Panc1 (cell line): ENCODE data around the gene MACC1. TPM values are rescaled to one million over a fixed set of nuclear protein-coding genes. Genes with fewer than 3 reads are reported as not detected.

Experiments used
- ATAC-seq: fragments of 200-7000 bp; cut with Tn5 transposase; 2 replicates; pipeline ENCODE4 v1.9.1; 2020; ENCODE audit warnings: mild to moderate bottlenecking, moderate library complexity
- BruUV-seq: library from RNA; stranded (reverse); fragments of 400-500 nt; replicated peaks from 2 replicates; lab custom pipeline; 2021; lab: Mats Ljungman, UMichigan
- CTCF ChIA-PET: fragments of 300-600 bp; sonication (Branson Sonifier 250); formaldehyde crosslinking; loops from one replicate; lab custom pipeline; 2022; ENCODE audit warnings: antibody characterized with exemption; lab: Charles Lee
- POLR2A ChIA-PET: fragments of 300-600 bp; sonication (Branson Sonifier 250); formaldehyde crosslinking; loops from one replicate; lab custom pipeline; 2022; ENCODE audit warnings: antibody characterized with exemption; lab: Charles Lee
- DNase-seq: peaks from one replicate; pipeline ENCODE4 v3.0.0-alpha.2; 2010; ENCODE audit warnings: low read depth, low spot score
- H3K27ac ChIP-seq: 2 replicates; pipeline ENCODE4 v1.5.1; 2011; ENCODE audit warnings: mild to moderate bottlenecking, low read length, inconsistent platforms
- H3K27me3 ChIP-seq: fragments of 200-500 bp; sonication (Bioruptor generic); 2 replicates; pipeline ENCODE4 v1.6.0; 2014; ENCODE audit warnings: low read length, inconsistent platforms; ENCODE audit not compliant: control insufficient read depth, insufficient read depth
- H3K36me3 ChIP-seq: fragments of 200-500 bp; sonication (Bioruptor generic); 2 replicates; pipeline ENCODE4 v1.5.1; 2014; ENCODE audit warnings: inconsistent platforms, mild to moderate bottlenecking, low read length, moderate library complexity; ENCODE audit not compliant: control insufficient read depth, insufficient read depth
- H3K4me1 ChIP-seq: 2 replicates; pipeline ENCODE4 v1.5.1; 2011; ENCODE audit warnings: inconsistent platforms, mild to moderate bottlenecking, low read length, moderate library complexity; ENCODE audit not compliant: control insufficient read depth, insufficient read depth
- H3K4me3 ChIP-seq, 2 experiments: 2 replicates each; pipeline ENCODE4 v1.5.1; 2011 to 2012; ENCODE audit warnings: low read depth in 2 of 2, low read length in 2 of 2, mild to moderate bottlenecking in 2 of 2, inconsistent platforms in 1 of 2, moderate library complexity in 1 of 2
- H3K9me3 ChIP-seq: fragments of 200-500 bp; sonication (Bioruptor generic); 2 replicates; pipeline ENCODE4 v1.5.1; 2014; ENCODE audit warnings: low read depth, mild to moderate bottlenecking, inconsistent platforms, low read length, moderate library complexity; ENCODE audit not compliant: control insufficient read depth, insufficient read depth
- POLR2AphosphoS5 ChIP-seq: IDR thresholded peaks from 2 replicates; pipeline ENCODE4 v1.6.1; 2012; ENCODE audit warnings: mild to moderate bottlenecking, low read depth, low read length, moderate library complexity
- SIN3A ChIP-seq: IDR thresholded peaks from 2 replicates; pipeline ENCODE4 v1.6.1; 2012; ENCODE audit warnings: low read depth, mild to moderate bottlenecking, low read length, moderate library complexity, borderline replicate concordance; ENCODE audit not compliant: insufficient read depth
- TCF7L2 ChIP-seq: IDR thresholded peaks from 2 replicates; pipeline ENCODE4 v1.6.1; 2011; ENCODE audit warnings: mild to moderate bottlenecking, low read depth, low read length, inconsistent platforms
- in situ Hi-C: cut with HindIII; loops from 2 replicates; pipeline ENCODE4 v1.10.0; 2016; ENCODE audit warnings: low sequenced_read_pairs, low pct_unique_long_range_greater_than_20kb
- intact Hi-C: fragments of 100-400 bp; cut with micrococcal nuclease; formaldehyde crosslinking; loops from one replicate; pipeline ENCODE4 v1.10.0; 2022; ENCODE audit not compliant: unreplicated experiment
- total RNA-seq: library from RNA; stranded (reverse); gene quantifications from one replicate; pipeline ENCODE4 v1.2.1, GENCODE V29; 2021; ENCODE audit not compliant: unreplicated experiment
- TF ChIP-seq, protein P1 (sequence below), 2 experiments: IDR thresholded peaks; 2 replicates each; pipeline ENCODE4 v1.6.1; 2011 to 2012; ENCODE audit warnings: low read depth in 2 of 2, control low read depth in 1 of 2, low read length in 1 of 2, mild to moderate bottlenecking in 1 of 2, moderate library complexity in 1 of 2; ENCODE audit not compliant: insufficient read depth in 1 of 2
- TF ChIP-seq, protein P2 (sequence below): fragments of 450-650 bp; IDR thresholded peaks from 2 replicates; pipeline ENCODE4 v1.5.1; 2017; ENCODE audit warnings: mild to moderate bottlenecking

The MACC1 gene
- total RNA-seq, 1 experiment from 2014 or later: 0.08 TPM

DNA sequence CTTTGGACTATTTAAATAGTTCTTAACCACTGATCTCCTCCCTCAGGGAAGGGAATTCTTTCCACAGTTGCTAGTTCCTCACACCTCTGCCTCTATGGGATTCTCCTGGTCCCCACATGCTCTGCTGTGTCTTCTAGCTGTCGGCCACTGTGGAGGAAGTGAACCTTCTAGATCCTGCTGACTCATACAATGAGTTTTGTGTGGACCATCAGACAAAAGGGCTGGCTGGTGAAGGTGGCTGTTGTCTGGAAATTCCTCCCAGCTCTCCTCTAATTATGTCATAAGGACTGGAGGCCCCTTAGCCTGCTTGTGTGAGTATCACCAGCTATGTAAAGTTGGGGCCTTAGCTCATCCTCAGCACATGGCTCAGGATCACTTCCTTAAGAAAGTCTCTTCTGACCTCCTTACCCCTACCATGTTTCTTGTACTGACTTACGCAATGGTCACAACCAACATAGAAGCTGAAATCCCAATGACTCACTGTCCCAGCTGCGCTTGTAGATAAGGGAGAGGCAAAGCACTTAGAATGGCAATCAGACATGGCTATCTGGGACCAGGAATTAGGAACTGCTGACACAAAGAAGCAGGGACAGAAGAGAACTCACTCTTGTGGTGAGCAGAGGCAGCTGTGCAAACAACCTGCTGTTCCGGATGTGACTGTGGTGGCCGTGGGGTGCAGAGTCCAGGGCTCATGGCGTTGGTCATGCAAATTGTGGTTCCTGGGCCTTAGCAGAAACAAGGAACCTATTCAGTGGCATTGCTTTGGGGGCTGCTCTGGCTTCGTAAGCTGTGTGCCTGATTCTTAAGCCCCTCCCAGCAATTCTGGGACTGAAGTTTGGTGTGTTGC is 2.5 kb upstream of the MACC1 start:
- in situ Hi-C loops (no loop called here), intact Hi-C loops (loop anchor here (10.0 kb wide), 1 partner anchor 65 kb away; no protein-coding TSS in a partner anchor)
- ATAC-seq (no peak), DNase-seq (no peak)
- no peak for TF ChIP-seq POLR2AphosphoS5
- TF ChIP-seq, protein P1, sequence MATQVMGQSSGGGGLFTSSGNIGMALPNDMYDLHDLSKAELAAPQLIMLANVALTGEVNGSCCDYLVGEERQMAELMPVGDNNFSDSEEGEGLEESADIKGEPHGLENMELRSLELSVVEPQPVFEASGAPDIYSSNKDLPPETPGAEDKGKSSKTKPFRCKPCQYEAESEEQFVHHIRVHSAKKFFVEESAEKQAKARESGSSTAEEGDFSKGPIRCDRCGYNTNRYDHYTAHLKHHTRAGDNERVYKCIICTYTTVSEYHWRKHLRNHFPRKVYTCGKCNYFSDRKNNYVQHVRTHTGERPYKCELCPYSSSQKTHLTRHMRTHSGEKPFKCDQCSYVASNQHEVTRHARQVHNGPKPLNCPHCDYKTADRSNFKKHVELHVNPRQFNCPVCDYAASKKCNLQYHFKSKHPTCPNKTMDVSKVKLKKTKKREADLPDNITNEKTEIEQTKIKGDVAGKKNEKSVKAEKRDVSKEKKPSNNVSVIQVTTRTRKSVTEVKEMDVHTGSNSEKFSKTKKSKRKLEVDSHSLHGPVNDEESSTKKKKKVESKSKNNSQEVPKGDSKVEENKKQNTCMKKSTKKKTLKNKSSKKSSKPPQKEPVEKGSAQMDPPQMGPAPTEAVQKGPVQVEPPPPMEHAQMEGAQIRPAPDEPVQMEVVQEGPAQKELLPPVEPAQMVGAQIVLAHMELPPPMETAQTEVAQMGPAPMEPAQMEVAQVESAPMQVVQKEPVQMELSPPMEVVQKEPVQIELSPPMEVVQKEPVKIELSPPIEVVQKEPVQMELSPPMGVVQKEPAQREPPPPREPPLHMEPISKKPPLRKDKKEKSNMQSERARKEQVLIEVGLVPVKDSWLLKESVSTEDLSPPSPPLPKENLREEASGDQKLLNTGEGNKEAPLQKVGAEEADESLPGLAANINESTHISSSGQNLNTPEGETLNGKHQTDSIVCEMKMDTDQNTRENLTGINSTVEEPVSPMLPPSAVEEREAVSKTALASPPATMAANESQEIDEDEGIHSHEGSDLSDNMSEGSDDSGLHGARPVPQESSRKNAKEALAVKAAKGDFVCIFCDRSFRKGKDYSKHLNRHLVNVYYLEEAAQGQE (IDR thresholded peaks at IDR 0.05; ENCODE audit: insufficient read depth in 1 of 2, low read depth in 2 of 2, low read length in 1 of 2): no peak
- no peak for TF ChIP-seq SIN3A
- TF ChIP-seq, protein P2, sequence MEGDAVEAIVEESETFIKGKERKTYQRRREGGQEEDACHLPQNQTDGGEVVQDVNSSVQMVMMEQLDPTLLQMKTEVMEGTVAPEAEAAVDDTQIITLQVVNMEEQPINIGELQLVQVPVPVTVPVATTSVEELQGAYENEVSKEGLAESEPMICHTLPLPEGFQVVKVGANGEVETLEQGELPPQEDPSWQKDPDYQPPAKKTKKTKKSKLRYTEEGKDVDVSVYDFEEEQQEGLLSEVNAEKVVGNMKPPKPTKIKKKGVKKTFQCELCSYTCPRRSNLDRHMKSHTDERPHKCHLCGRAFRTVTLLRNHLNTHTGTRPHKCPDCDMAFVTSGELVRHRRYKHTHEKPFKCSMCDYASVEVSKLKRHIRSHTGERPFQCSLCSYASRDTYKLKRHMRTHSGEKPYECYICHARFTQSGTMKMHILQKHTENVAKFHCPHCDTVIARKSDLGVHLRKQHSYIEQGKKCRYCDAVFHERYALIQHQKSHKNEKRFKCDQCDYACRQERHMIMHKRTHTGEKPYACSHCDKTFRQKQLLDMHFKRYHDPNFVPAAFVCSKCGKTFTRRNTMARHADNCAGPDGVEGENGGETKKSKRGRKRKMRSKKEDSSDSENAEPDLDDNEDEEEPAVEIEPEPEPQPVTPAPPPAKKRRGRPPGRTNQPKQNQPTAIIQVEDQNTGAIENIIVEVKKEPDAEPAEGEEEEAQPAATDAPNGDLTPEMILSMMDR: no peak
- no peaks in the 10 kb centered on the region for H3K27me3 ChIP-seq
- POLR2A ChIA-PET: no interaction called here
- CTCF ChIA-PET: no interaction called here
- H3K36me3 ChIP-seq: peaks cover 2% of the 10 kb centered on the region; the same call in 1 of the 2 replicates
- H3K9me3 ChIP-seq: no peaks in the 10 kb centered on the region
- no peak overlapping the region for H3K4me3 ChIP-seq
- no peak overlapping the region for H3K27ac ChIP-seq
- no TSS peak for BruUV-seq
- H3K4me1 ChIP-seq: no peaks in the 10 kb centered on the region

GRCh38 chr7:20219062-20219445 is 1.9 kb upstream of the MACC1 start:
- Histone ChIP-seq H3K36me3 (peaks cover 2% of the 10 kb centered on the region; the same call in 1 of the 2 replicates), H3K4me3 (no peak overlapping the region), H3K9me3 (no peaks in the 10 kb centered on the region), H3K4me1 (no peaks in the 10 kb centered on the region), H3K27me3 (no peaks in the 10 kb centered on the region), H3K27ac (no peak overlapping the region)
- intact Hi-C loops (loop anchor here (10.0 kb wide), 1 partner anchor 64 kb away; no protein-coding TSS in a partner anchor), in situ Hi-C loops (no loop called here)
- TF ChIP-seq, protein P1 (IDR thresholded peaks at IDR 0.05; ENCODE audit: insufficient read depth in 1 of 2, low read depth in 2 of 2, low read length in 1 of 2): no peak
- TF ChIP-seq TCF7L2 (no peak), POLR2AphosphoS5 (no peak), SIN3A (no peak)
- TF ChIP-seq, protein P2: no peak
- ChIA-PET POLR2A (no interaction called here), CTCF (no interaction called here)
- no peak for DNase-seq
- BruUV-seq: no TSS peak
- no peak for ATAC-seq
